Stimulated activated CD4-positive, alpha-beta T cell treated with anti-CD3 and anti-CD28 coated beads, Interleukin-1b, Interleukin-23, amount 100 ng/mL, for 24 hours (primary cell): ENCODE data around the gene CSNK1G3.
"Not testable (repeated sequence)": the region's sequence is repeated elsewhere in the genome, so short reads cannot be mapped to it uniquely, and the experiment has no call there.

Source experiments
- DNase-seq, 4 experiments: peaks; one replicate each; pipeline ENCODE4 v3.0.0-alpha.2; 2020; ENCODE audit warnings: low read depth in 4 of 4, low spot score in 1 of 4

CSNK1G3 gene

GRCh38 chr5:123511648-123512605, at the start of gene CSNK1G3:
CSNK1G3 (plus strand) TSS chr5:123512177; CDS start chr5:123545664, 33,487 bp downstream.
- peak; percentile 69 to 86 (median 82) for DNase-seq

- not testable (repeated sequence) for DNase-seq
These were observed 45.1 kb upstream of the CSNK1G3 start for GRCh38 chr5:123466839-123467238.

- DNase-seq: no peak
These were observed 40.6 kb upstream of the CSNK1G3 start for GRCh38 chr5:123471385-123471784.

GRCh38 chr5:123472150-123472924, 39.6 kb upstream of the CSNK1G3 start:
- no peak for DNase-seq

GRCh38 chr5:123474228-123474627, 37.7 kb upstream of the CSNK1G3 start:
- no peak for DNase-seq

GRCh38 chr5:123476731-123477130, 35.2 kb upstream of the CSNK1G3 start:
- DNase-seq: no peak

- no peak for DNase-seq
These were observed 33.4 kb upstream of the CSNK1G3 start for GRCh38 chr5:123478546-123478945.

GRCh38 chr5:123482258-123482657, 29.7 kb upstream of the CSNK1G3 start:
- no peak for DNase-seq

GRCh38 chr5:123483446-123484077, 28.4 kb upstream of the CSNK1G3 start:
- DNase-seq: no peak

- no peak for DNase-seq
These were observed 26.7 kb upstream of the CSNK1G3 start for GRCh38 chr5:123485275-123485674.

- DNase-seq: no peak
These were observed 24.9 kb upstream of the CSNK1G3 start for GRCh38 chr5:123486951-123487655.

GRCh38 chr5:123490974-123491373, 21.0 kb upstream of the CSNK1G3 start:
- DNase-seq: no peak

GRCh38 chr5:123495211-123495610, 16.8 kb upstream of the CSNK1G3 start:
- DNase-seq: not testable (repeated sequence)

- no peak for DNase-seq
These were observed 15.1 kb upstream of the CSNK1G3 start for GRCh38 chr5:123496892-123497291.

- no peak for DNase-seq
These were observed 11.5 kb upstream of the CSNK1G3 start for GRCh38 chr5:123500471-123500870.

- no peak for DNase-seq
These were observed 9.9 kb upstream of the CSNK1G3 start for GRCh38 chr5:123502120-123502519.

GRCh38 chr5:123503299-123503698, 8.7 kb upstream of the CSNK1G3 start:
- DNase-seq: no peak

GRCh38 chr5:123505633-123506032, 6.3 kb upstream of the CSNK1G3 start:
- no peak for DNase-seq

- no peak for DNase-seq
These were observed 3.5 kb upstream of the CSNK1G3 start for GRCh38 chr5:123508441-123508840.

GRCh38 chr5:123511290-123511647, 708 bp upstream of the CSNK1G3 start:
- no peak for DNase-seq
